OCI-M2 (cell line): ENCODE results near the gene TRPM3.

Experiments used
- DNase-seq: peaks from one replicate; lab custom pipeline; 2025; ENCODE audit not compliant: unreplicated experiment; lab: John Stamatoyannopoulos, UW

Gene TRPM3

GRCh38 chr9:70535546-70536323 is 585.7 kb downstream of the TRPM3 start:
- DNase-seq, result no peak

GRCh38 chr9:70534471-70534870 is 587.0 kb downstream of the TRPM3 start:
- no peak for DNase-seq

- DNase-seq, result no peak
Measured at GRCh38 chr9:70534061-70534460, 587.4 kb downstream of the TRPM3 start.

GRCh38 chr9:70533492-70533891 is 587.9 kb downstream of the TRPM3 start:
- DNase-seq, result no peak

- no peak for DNase-seq
Measured at GRCh38 chr9:70532716-70533115, 588.7 kb downstream of the TRPM3 start.

GRCh38 chr9:70531311-70531710 is 590.1 kb downstream of the TRPM3 start:
- DNase-seq, result no peak

GRCh38 chr9:70530716-70531115 is 590.7 kb downstream of the TRPM3 start:
- DNase-seq, result no peak

- DNase-seq, result no peak
Measured at GRCh38 chr9:70529833-70530232, 591.6 kb downstream of the TRPM3 start.

GRCh38 chr9:70529377-70529776 is 592.0 kb downstream of the TRPM3 start:
- no peak for DNase-seq

- DNase-seq, result no peak
Measured at GRCh38 chr9:70526902-70527301, 594.5 kb downstream of the TRPM3 start.

GRCh38 chr9:70525519-70525918 is 595.9 kb downstream of the TRPM3 start:
- no peak for DNase-seq

GRCh38 chr9:70519912-70520724 is 601.3 kb downstream of the TRPM3 start:
- DNase-seq, result no peak

GRCh38 chr9:70517926-70518610 is 603.4 kb downstream of the TRPM3 start:
- no peak for DNase-seq

- no peak for DNase-seq
Measured at GRCh38 chr9:70514273-70514672, 607.1 kb downstream of the TRPM3 start.

- no peak for DNase-seq
Measured at GRCh38 chr9:70511858-70512257, 609.6 kb downstream of the TRPM3 start.

- no peak for DNase-seq
Measured at GRCh38 chr9:70510157-70510770, 611.2 kb downstream of the TRPM3 start.

GRCh38 chr9:70506159-70506558 is 615.3 kb downstream of the TRPM3 start:
- no peak for DNase-seq

GRCh38 chr9:70504834-70505233 is 616.6 kb downstream of the TRPM3 start:
- DNase-seq, result no peak

- DNase-seq, result no peak
Measured at GRCh38 chr9:70502690-70503089, 618.7 kb downstream of the TRPM3 start.

GRCh38 chr9:70500793-70501192 is 620.6 kb downstream of the TRPM3 start:
- no peak for DNase-seq

- DNase-seq, result no peak
Measured at GRCh38 chr9:70499621-70500020, 621.8 kb downstream of the TRPM3 start.
